Activated T-helper 9 cell treated with anti-CD3 and anti-CD28 coated beads, Interleukin-2, amount 50 U/mL, for 16 hours (primary cell): ENCODE data around the gene MAP3K12.

Experiments used
- DNase-seq: peaks from one replicate; pipeline ENCODE4 v3.0.0-alpha.2; 2020; ENCODE audit warnings: low read depth

MAP3K12 gene

GRCh38 chr12:53508534-53509170 is 9.4 kb upstream of the MAP3K12 start:
- peak; percentile 67 for DNase-seq

GRCh38 chr12:53507603-53507885 is 8.3 kb upstream of the MAP3K12 start:
- no peak for DNase-seq

DNA sequence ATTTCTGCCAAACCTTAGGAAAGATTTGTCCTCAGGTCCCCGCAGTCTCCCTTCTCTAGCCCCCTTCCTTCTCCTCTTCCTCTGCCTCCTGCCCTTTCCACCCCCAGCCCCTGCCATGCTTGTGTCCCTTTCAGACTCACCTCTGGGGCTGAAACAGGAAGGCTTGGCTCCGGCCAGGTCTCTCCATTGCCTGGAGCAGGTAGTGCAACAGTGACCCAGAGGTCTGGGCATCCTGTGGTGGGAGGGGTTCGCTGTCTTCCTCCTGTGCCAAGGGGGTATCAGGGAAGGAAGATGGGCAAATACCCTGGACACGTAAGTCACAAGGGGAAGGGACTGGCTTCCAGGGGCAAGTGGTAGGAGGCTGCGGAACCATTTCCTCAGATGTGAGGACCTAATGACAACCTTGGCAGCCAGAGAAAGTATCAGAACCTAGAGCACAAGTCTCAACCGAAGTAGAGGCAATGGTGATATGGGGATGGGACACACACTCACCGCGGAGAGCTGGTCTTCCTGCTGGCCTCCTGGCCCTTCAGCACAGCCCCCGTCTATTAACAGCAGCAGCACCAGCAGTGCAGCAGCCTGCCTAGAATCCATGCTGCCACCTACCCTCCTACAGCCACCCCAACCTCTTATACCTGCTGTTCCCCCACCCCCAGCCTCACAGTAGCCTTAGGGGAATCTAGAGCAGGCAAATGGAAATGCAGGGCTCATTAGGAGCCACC is 7.8 kb upstream of the MAP3K12 start, which contains the start of gene NPFF:
Gene NPFF (minus strand): TSS at position 604 of the 722 bp plus-strand sequence. CDS start 10 bp downstream, at position 594.
- no peak for DNase-seq

GRCh38 chr12:53506450-53506785 is 7.2 kb upstream of the MAP3K12 start:
- no peak for DNase-seq

GRCh38 chr12:53505555-53506449 is 6.5 kb upstream of the MAP3K12 start:
- no peak for DNase-seq

- no peak for DNase-seq
Measured at GRCh38 chr12:53505086-53505485, 5.8 kb upstream of the MAP3K12 start.

DNA sequence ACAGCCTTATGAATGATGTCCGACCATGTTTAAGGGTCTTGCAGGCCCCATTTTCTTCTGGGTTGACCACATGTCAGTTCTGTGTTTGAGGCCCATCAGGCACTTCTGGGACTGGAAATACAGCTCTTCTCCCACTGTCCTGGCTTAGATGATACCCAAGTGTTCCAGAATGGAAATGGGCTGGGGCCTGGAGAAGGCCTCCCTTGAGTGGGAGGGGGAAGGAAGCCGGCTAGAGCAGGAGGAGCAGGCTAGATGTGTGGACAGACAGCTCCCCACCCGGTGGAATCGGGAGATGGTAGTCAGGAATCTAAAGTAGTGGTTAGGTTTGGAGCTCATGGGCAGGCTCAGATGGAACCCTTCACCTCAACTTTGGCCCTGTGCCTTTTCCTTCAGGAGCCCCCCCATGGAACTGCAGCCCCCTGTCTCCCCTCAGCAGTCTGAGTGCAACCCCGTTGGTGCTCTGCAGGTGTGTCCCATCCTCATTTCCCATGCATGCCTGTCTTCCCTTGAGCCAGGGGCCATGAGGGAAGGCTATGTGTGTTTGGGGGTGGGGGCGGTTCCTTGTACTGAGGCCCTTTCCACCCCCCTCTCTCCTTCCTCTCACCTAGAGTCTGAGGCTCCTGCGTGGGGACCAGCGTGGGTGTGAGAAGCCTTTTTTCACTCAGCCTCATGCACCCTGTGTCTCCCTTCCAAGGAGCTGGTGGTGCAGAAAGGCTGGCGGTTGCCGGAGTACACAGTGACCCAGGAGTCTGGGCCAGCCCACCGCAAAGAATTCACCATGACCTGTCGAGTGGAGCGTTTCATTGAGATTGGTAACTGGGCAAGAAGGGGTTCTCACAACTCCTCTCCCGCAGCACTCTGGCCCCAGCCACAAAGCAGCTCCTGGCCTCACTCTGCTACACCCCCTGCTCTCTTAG is 5.0 kb upstream of the MAP3K12 start:
- no peak for DNase-seq

DNA sequence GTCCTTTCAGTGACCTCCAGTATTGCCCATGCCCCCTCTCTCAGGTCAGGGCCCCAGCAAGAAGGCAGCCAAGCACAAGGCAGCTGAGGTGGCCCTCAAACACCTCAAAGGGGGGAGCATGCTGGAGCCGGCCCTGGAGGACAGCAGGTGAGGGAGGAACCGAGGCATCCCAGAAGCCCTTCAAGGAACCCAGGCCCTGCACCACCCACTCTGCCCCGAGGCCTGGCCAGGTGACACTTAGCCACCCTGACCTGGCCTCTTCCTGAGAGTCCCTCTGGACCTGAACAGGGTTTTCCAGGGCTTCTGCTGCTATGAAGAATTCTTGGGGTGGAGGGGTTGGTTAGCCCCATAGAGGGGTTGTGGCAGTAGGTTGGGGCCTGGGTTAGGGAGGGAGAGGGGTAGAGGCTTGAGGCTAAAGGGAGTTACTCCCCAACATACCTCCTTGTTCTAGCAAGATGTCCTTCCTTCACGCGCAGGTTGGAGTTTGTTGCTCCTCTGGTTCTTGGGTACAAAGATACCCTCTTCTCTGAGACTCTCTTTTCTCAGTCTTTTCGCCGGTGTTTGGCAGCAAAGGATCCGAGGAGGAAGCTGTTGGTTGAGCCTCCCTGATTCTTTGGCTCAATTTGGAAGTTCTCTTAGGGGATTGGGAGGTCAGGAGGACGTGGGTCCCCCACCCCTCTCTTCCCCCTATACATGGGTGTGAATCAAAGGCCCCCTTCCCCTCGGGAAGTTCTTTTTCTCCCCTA is 3.9 kb upstream of the MAP3K12 start:
- no peak for DNase-seq

DNA sequence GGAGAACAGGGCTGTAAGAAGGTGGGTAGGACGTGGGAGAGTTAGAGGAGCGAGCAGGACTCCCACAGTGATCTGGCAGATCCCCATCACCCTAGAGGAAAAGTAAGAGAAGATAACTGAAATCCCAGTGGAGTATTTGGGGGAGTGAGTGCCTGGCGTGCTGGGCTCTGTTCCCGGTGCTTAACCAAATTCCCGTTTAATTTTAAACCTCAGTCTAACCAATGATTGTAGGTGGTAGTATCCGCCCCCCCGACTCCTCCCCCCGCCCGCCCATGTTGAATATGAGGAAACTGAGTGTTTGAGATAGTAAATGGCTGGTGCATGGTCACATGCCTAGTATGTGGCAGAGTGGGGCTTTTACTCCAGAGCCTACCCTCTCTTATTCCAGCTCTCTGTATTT is 3.1 kb upstream of the MAP3K12 start:
- DNase-seq = no peak

- DNase-seq = no peak
Measured at GRCh38 chr12:53501615-53502181, 2.4 kb upstream of the MAP3K12 start.

DNA sequence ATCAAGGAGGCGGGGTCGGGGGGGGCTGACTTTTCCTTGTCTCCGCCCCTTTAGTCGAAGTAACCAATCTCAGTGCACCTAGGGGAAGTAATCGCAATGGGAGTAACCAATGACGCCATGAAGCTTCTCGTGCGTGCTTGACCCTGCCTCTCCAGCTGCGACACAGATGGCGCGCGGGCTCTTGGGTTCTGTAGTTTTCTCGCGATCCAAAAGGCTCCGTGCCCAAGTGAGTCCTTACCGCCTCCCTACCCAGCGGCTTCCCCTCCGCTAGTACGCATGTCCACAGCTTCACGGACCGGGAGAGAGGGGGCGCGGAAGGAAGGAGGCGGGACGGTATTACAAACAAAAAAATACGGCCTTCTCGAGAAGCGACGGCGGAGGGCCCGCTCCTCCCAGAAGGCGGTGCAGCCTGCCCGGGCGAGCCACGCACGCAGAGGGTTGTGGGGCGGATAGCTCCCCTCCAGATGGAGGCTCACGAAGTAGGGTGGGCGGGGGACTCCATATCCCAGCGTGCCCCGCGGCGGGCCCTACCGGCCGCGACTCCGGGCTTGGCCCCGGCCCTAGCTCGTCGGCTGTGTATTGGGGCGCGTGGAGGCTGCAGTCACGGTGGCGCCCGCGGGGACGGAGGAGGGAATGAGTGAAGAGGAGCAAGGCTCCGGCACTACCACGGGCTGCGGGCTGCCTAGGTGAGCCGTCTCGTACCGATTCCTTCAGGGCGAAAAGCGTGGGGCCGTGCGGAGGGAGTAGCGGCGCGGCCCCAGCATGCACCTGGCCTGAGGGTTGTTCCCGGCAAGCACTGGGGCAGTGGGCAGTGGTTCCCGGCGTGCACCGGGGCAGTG is 1.7 kb upstream of the MAP3K12 start, which contains the start of gene TARBP2:
Gene TARBP2 (plus strand): TSS at position 508 of the 839 bp plus-strand sequence. CDS start 126 bp downstream, at position 634.
- DNase-seq = peak; percentile 93

DNA sequence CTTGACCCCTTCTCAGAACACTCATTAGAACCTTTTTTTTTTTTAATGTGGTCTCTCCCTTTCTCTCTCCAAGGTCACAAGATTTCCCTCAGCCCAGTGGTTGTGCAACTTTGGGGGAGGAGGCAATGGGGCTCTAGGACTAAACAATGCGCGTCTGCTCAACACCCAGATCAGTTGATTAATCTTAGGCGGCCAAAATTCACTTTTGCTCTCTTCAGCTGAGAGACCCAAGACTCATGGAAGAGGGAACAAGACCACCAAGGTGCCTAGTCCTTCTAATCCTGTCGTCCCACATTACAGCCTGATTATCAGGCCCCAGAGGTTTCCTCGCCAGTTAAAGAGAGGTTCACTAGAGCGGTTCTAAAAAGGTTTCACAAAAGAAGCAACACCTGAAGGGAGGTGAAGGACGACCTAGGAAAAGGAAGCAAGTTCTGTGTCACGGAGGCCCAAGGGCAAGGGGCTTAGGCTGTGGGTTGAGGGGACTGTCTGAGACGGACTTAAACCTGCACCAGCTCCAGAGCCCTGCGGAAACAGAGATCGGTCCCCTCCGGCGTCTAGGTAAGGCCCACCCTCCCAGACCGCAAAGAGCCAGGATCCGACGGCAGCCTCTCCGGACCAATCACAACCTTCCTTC is 1.0 kb upstream of the MAP3K12 start:
- DNase-seq = no peak

GRCh38 chr12:53498235-53498630 is 1.0 kb downstream of the MAP3K12 start:
- no peak for DNase-seq

- no peak for DNase-seq
Measured at GRCh38 chr12:53497461-53497860, 1.8 kb downstream of the MAP3K12 start.

GRCh38 chr12:53496752-53497032 is 2.6 kb downstream of the MAP3K12 start:
- DNase-seq = no peak

DNA sequence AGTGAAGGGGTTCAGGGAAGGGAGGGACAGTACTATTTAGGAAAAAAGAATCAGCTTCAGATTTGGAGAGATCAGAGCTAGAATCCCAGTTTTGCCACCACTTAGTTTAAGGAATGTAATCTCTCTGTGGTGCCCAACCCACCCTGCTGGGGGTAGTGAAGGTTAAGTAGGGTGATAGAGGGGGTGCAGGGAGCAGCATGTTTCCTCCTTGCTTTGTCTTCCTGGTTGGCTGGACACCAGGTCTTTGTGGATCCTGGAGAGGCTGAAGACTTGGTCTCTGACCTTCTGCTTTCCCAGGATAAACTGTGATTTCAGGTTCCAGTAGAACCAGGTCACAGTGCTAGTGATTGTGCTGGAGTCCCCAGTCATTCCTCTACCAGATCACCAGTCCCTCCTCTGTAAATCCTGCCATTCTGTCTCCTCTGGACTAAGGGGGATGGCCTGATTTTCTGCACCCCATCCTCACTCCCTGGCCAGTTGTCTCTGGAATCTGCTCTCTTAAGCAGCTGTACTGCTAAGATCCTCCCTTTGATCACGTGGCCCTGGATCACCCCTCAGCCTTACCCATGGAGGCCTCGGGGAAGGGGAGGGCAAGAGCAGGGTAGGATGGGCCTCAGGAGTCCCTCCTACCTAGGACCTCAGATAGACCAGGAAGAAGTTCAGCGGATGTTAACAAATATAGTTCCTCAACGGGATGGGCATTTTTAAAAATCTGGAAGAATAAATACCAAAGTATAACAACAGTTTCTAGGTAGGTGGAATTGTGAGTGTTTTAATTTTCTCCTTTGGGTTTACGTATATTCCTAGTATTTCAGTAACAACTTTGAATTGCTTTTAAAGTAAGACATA is 3.1 kb downstream of the MAP3K12 start:
- DNase-seq = no peak

DNA sequence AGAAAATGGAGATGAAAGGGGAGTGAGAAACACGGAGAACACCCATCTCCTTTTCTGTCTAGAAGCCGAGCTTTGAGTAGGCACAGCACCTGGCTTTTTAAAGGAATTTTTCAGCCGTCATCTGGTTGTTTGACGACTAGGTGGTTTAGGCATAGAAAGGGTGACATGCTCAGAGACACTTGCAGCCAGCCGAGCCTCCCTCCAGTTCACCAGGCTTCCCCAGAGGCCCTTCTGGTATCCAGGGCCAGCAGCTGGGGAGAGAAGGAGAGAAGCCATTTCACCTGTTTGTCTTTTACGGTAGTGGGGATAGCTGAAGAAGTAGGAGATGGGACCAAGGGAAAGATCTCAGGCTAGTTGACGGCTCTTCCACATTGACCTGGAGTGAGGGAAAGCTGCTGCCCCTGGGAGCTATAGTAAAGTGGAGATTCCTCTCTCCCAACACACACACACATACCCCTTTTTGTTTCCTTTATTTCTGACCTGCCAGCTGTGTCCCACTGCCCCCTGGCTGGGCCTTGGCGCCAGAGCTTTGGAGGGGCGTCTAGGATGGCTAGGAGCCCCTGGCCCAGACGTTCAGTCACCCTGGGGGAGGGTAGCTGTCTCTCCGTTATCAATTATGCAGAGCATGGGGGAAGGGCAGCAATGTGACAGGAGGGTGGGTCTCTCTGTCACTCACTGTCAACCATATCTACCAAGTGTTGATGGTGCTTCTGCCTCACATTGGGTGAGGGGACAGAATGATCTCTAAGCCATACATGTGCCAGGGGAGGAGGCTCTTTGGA is 5.5 kb downstream of the MAP3K12 start:
- no peak for DNase-seq
